Measurements from ENCODE around the gene CERK. TPM values are rescaled to one million over a fixed set of nuclear protein-coding genes. Genes with fewer than 3 reads are reported as not detected.

The CERK gene
- total and polyA plus RNA-seq, 4 donors: 7.9 to 24.3 (median 10.2) TPM

- H3K9ac ChIP-seq (ENCODE audit: low read depth in 1 of 2, low read length in 2 of 2): no peak overlapping the region
- H3K4me3 ChIP-seq (ENCODE audit: low read depth in 1 of 3, low read length in 3 of 3): no peak overlapping the region
- no peak for TF ChIP-seq RXRA (IDR thresholded peaks at IDR 0.05)
- TF ChIP-seq FOXA1 (IDR thresholded peaks at IDR 0.05): no peak
- TF ChIP-seq YY1 (IDR thresholded peaks at IDR 0.05): no peak
- no peak for TF ChIP-seq TAF1 (conservative IDR thresholded peaks at IDR 0.05)
- no peak for TF ChIP-seq SP1 (IDR thresholded peaks at IDR 0.05)
- TF ChIP-seq RAD21 (IDR thresholded peaks at IDR 0.05): no peak
- H3K27ac ChIP-seq (ENCODE audit: low read depth in 1 of 2, low read length in 2 of 2): no peak overlapping the region
- H3K4me1 ChIP-seq (ENCODE audit: control insufficient read depth in 4 of 4, insufficient read depth in 4 of 4, low read length in 3 of 4): no peaks in the 10 kb centered on the region
- peaks cover 18 to 49% (median 32%) of the 10 kb centered on the region in 4 donors for H3K36me3 ChIP-seq (ENCODE audit: control insufficient read depth in 4 of 4, insufficient read depth in 3 of 4, low read depth in 1 of 4, low read length in 3 of 4)
- no peaks in the 10 kb centered on the region for H3K9me3 ChIP-seq (ENCODE audit: control insufficient read depth in 4 of 4, low read length in 3 of 4)
- DNase-seq (ENCODE audit: low spot score): no peak
- WGBS: 93% methylated on average over 15 of the region's 15 CpGs
- no peaks in the 10 kb centered on the region for H3K27me3 ChIP-seq (ENCODE audit: control insufficient read depth in 4 of 4, insufficient read depth in 4 of 4, low read length in 3 of 4)
These were observed 51.0 kb downstream of the CERK start for GRCh38 chr22:46687048-46687444.

- H3K9me3 ChIP-seq (ENCODE audit: control insufficient read depth in 4 of 4, low read length in 3 of 4): no peaks in the 10 kb centered on the region
- WGBS: 81% methylated on average over 33 of the region's 33 CpGs
- H3K4me3 ChIP-seq (ENCODE audit: low read depth in 1 of 3, low read length in 3 of 3): no peak overlapping the region
- DNase-seq (ENCODE audit: low spot score): no peak
- TF ChIP-seq HNF4A (conservative IDR thresholded peaks at IDR 0.05) (no peak), YY1 (IDR thresholded peaks at IDR 0.05) (no peak), ATF3 (IDR thresholded peaks at IDR 0.05) (no peak), MAX (IDR thresholded peaks at IDR 0.05) (no peak), HNF4G (IDR thresholded peaks at IDR 0.05) (no peak), EGR1 (IDR thresholded peaks at IDR 0.05; ENCODE audit: low read depth in 2 of 2) (no peak)
- no peaks in the 10 kb centered on the region for H3K27me3 ChIP-seq (ENCODE audit: control insufficient read depth in 4 of 4, insufficient read depth in 4 of 4, low read length in 3 of 4)
- no peak overlapping the region for H3K9ac ChIP-seq (ENCODE audit: low read depth in 1 of 2, low read length in 2 of 2)
- peaks cover 18 to 44% (median 26%) of the 10 kb centered on the region in 4 donors for H3K36me3 ChIP-seq (ENCODE audit: control insufficient read depth in 4 of 4, insufficient read depth in 3 of 4, low read depth in 1 of 4, low read length in 3 of 4)
- H3K27ac ChIP-seq (ENCODE audit: low read depth in 1 of 2, low read length in 2 of 2): no peak overlapping the region
- H3K4me1 ChIP-seq (ENCODE audit: control insufficient read depth in 4 of 4, insufficient read depth in 4 of 4, low read length in 3 of 4): no peaks in the 10 kb centered on the region
These were observed 51.6 kb downstream of the CERK start for GRCh38 chr22:46686221-46687047.

- WGBS: 67% methylated on average over 10 of the region's 10 CpGs
- TF ChIP-seq EGR1 (IDR thresholded peaks at IDR 0.05; ENCODE audit: low read depth in 2 of 2): no peak
- no peak for TF ChIP-seq RAD21 (IDR thresholded peaks at IDR 0.05)
- no peak for TF ChIP-seq REST (IDR thresholded peaks at IDR 0.05)
- TF ChIP-seq TAF1 (conservative IDR thresholded peaks at IDR 0.05): no peak
- TF ChIP-seq HNF4A (conservative IDR thresholded peaks at IDR 0.05): no peak
- no peak for TF ChIP-seq HNF4G (IDR thresholded peaks at IDR 0.05)
- TF ChIP-seq YY1 (IDR thresholded peaks at IDR 0.05): no peak
- no peak for TF ChIP-seq FOXA1 (IDR thresholded peaks at IDR 0.05)
- no peak for TF ChIP-seq CTCF (IDR thresholded peaks at IDR 0.05; ENCODE audit: low read depth, low read length, missing input control)
- no peak for TF ChIP-seq MAX (IDR thresholded peaks at IDR 0.05)
- no peak for TF ChIP-seq NR2F2 (IDR thresholded peaks at IDR 0.05)
- no peaks in the 10 kb centered on the region for H3K9me3 ChIP-seq (ENCODE audit: control insufficient read depth in 4 of 4, low read length in 3 of 4)
- H3K27me3 ChIP-seq (ENCODE audit: control insufficient read depth in 4 of 4, insufficient read depth in 4 of 4, low read length in 3 of 4): no peaks in the 10 kb centered on the region
- H3K9ac ChIP-seq (ENCODE audit: low read depth in 1 of 2, low read length in 2 of 2): no peak overlapping the region
- no peak overlapping the region for H3K27ac ChIP-seq (ENCODE audit: low read depth in 1 of 2, low read length in 2 of 2)
- H3K4me3 ChIP-seq (ENCODE audit: low read depth in 1 of 3, low read length in 3 of 3): no peak overlapping the region
- peaks cover 11 to 28% (median 15%) of the 10 kb centered on the region in 4 donors for H3K36me3 ChIP-seq (ENCODE audit: control insufficient read depth in 4 of 4, insufficient read depth in 3 of 4, low read depth in 1 of 4, low read length in 3 of 4)
- H3K4me1 ChIP-seq (ENCODE audit: control insufficient read depth in 4 of 4, insufficient read depth in 4 of 4, low read length in 3 of 4): no peaks in the 10 kb centered on the region
- no peak for DNase-seq (ENCODE audit: low spot score)
These were observed 53.3 kb downstream of the CERK start for GRCh38 chr22:46684706-46685105.
